Testis (tissue), 3 donors: Measurements from ENCODE around the gene BMP7. TPM values are rescaled to one million over a fixed set of nuclear protein-coding genes. Genes with fewer than 3 reads are reported as not detected.

ENCODE experiments used
- DNase-seq: peaks from one replicate; pipeline ENCODE4 v3.0.0-alpha.2; 2019
- H3K27ac ChIP-seq, 2 donors: fragments of 200-600 bp; sonication (generic); one replicate each; pipeline ENCODE4 v1.5.1; 2019
- H3K27me3 ChIP-seq: fragments of 200-600 bp; sonication (generic); one replicate; pipeline ENCODE4 v1.5.1; 2019
- H3K36me3 ChIP-seq: fragments of 200-600 bp; sonication (generic); one replicate; pipeline ENCODE4 v1.5.1; 2017; ENCODE audit warnings: low read depth; ENCODE audit errors: missing control alignments
- H3K4me1 ChIP-seq: fragments of 200-600 bp; sonication (generic); one replicate; pipeline ENCODE4 v1.5.1; 2019
- H3K4me3 ChIP-seq, 2 donors: fragments of 200-600 bp; sonication (generic); one replicate each; pipeline ENCODE4 v1.5.1; 2017 to 2019
- H3K9me3 ChIP-seq: fragments of 200-600 bp; sonication (generic); one replicate; pipeline ENCODE4 v1.5.1; 2017
- CTCF ChIP-seq, 3 experiments: fragments of 450-650 bp in 2 of 3; fragments of 200-600 bp in 1 of 3; sonication (generic) in 1 of 3; IDR thresholded peaks; one replicate each; pipeline ENCODE4 v1.5.1; 2016 to 2019; ENCODE audit warnings: antibody characterized with exemption in 3 of 3, mild to moderate bottlenecking in 2 of 3, moderate library complexity in 1 of 3
- POLR2A ChIP-seq: fragments of 450-650 bp; IDR thresholded peaks from one replicate; pipeline ENCODE4 v1.6.1; 2017; ENCODE audit warnings: antibody characterized with exemption, mild to moderate bottlenecking, moderate library complexity
- WGBS, 2 donors: methylation state at CpG; one replicate each; pipeline ENCODE4 v1.1.5; 2018; 5-methylcytosine and 5-hydroxymethylcytosine counted together
- intact Hi-C: fragments of 100-400 bp; cut with DNase I; formaldehyde crosslinking; loops from one replicate; pipeline ENCODE4 v1.15.1; 2023; ENCODE audit warnings: low total_unique reads
- polyA plus RNA-seq: library from polyadenylated mRNA; stranded (reverse); fragments of 350-450 nt; fragmentation: Illumina TruSeq; extraction: RNeasy Lipid Tissue Mini Kit (QIAGEN cat#74804); gene quantifications from one replicate; pipeline ENCODE4 v1.2.3, GENCODE V29; 2014; ENCODE audit warnings: low read depth, low replicate concordance; ENCODE audit not compliant: insufficient read depth
- total RNA-seq, 2 donors: library from RNA; depleted of rRNA; stranded (reverse); fragments of >200 nt; gene quantifications; one replicate each; pipeline ENCODE4 v1.2.3, GENCODE V29; 2016

BMP7 gene
- total and polyA plus RNA-seq, 3 donors from 2014 or later, result 2.4 to 7.1 (median 3.3) TPM

DNA sequence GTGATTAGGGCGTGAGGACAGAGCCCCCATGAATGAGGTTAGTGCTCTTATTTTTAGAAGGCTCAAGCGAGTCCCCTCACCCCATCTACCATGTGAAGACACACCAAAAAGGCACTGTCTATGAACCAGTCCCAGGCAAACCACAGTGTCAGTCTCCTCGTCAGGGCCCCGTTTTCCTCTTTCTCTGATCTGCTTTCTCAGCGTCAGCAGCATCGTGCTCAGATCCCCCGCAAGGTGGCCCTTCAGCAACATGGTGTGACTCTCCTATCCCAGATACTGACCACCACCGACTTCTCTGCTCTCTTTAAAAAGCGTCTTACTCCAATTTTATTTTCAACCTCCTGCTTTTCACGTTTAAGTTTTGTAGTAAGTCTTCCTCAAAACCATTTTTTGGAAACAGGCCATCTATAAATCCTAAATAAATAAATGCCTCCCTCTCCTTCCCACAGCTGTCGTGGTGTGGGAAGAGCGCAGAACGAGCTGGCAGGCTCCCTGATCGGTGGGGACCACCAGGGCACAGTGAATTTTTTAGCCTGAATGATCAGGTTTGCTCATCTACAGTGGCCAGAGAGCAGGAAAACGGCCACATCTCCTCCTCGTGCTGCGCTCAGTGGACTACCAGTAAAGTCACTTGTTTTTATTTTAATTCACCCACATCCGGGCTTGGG, 113.1 kb downstream of the BMP7 start:
- Histone ChIP-seq H3K4me3 (no peak overlapping the region), H3K36me3 (no peaks in the 10 kb centered on the region), H3K4me1 (no peaks in the 10 kb centered on the region), H3K9me3 (no peaks in the 10 kb centered on the region), H3K27me3 (no peaks in the 10 kb centered on the region), H3K27ac (no peak overlapping the region)
- WGBS, 2 donors, result 76% methylated on average over 18 of the region's 18 CpGs
- intact Hi-C loops, result no loop called here
- DNase-seq, result no peak
- TF ChIP-seq POLR2A, result no peak
- TF ChIP-seq CTCF (IDR thresholded peaks at IDR 0.05), result no peak

- Histone ChIP-seq H3K27ac (no peak overlapping the region), H3K36me3 (no peaks in the 10 kb centered on the region), H3K9me3 (no peaks in the 10 kb centered on the region), H3K4me1 (no peaks in the 10 kb centered on the region), H3K4me3 (no peak overlapping the region), H3K27me3 (no peaks in the 10 kb centered on the region)
- 74 to 80% methylated on average over 2 of the region's 2 CpGs for whole genome bisulfite sequencing, 2 donors
- TF ChIP-seq CTCF (IDR thresholded peaks at IDR 0.05) (no peak), POLR2A (no peak)
- DNase-seq, result no peak
- intact Hi-C loops, result no loop called here
These were observed 113.9 kb downstream of the BMP7 start for GRCh38 chr20:57152557-57152956.

GRCh38 chr20:57150559-57150958, 115.9 kb downstream of the BMP7 start:
- H3K36me3 ChIP-seq, result no peaks in the 10 kb centered on the region
- H3K9me3 ChIP-seq, result no peaks in the 10 kb centered on the region
- no peaks in the 10 kb centered on the region for H3K27me3 ChIP-seq
- H3K27ac ChIP-seq, result no peak overlapping the region
- no peak for TF ChIP-seq CTCF (IDR thresholded peaks at IDR 0.05)
- no peak for TF ChIP-seq POLR2A
- no peak for DNase-seq
- WGBS, 2 donors, result 77 to 85% methylated on average over 1 of the region's 1 CpG
- intact Hi-C loops, result no loop called here
- no peak overlapping the region for H3K4me3 ChIP-seq
- no peaks in the 10 kb centered on the region for H3K4me1 ChIP-seq

- no peak for DNase-seq
These were observed 118.2 kb downstream of the BMP7 start for GRCh38 chr20:57148263-57148662.

More at GRCh38 chr20:57148263-57148662, 118.2 kb downstream of the BMP7 start:
- H3K9me3 ChIP-seq, result no peaks in the 10 kb centered on the region
- no peak overlapping the region for H3K4me3 ChIP-seq
- no peaks in the 10 kb centered on the region for H3K27me3 ChIP-seq
- H3K36me3 ChIP-seq, result no peaks in the 10 kb centered on the region
- no peak overlapping the region for H3K27ac ChIP-seq
- TF ChIP-seq CTCF (IDR thresholded peaks at IDR 0.05) (no peak), POLR2A (no peak)
- WGBS, 2 donors, result 30 to 40% methylated on average over 9 to 13 of the region's 13 CpGs
- no peaks in the 10 kb centered on the region for H3K4me1 ChIP-seq
- intact Hi-C loops, result no loop called here
